Measurements from ENCODE around the gene NR2F1-AS1.

NR2F1-AS1 gene

GRCh38 chr5:93578813-93579691, 2.0 kb downstream of the NR2F1-AS1 start:
- WGBS, 2 donors (ENCODE audit: extremely low coverage in 2 of 2, insufficient read length in 2 of 2, insufficient replicate concordance in 1 of 2) = no CpG with 5 or more reads among the region's 49 CpGs
- H3K18ac ChIP-seq (ENCODE audit: low read length) = peak overlapping the region; percentile 93
- H3K36me3 ChIP-seq (replicated peaks in 1 of 2; ENCODE audit: control insufficient read depth in 2 of 2, insufficient read depth in 2 of 2, low read length in 2 of 2) = peaks cover 0 to 4% of the 10 kb centered on the region in 2 donors
- peak overlapping the region; percentile 74 to 85 for H3K4me3 ChIP-seq (ENCODE audit: low read length in 2 of 2)
- no peak overlapping the region for H4K91ac ChIP-seq (ENCODE audit: low read depth, low read length, poor library complexity)
- H3K9ac ChIP-seq (ENCODE audit: low read depth, low read length, poor library complexity) = peak overlapping the region; percentile 96
- peak overlapping the region; percentile 46 for H2AFZ ChIP-seq (ENCODE audit: low read length)
- H3K27ac ChIP-seq (replicated peaks; ENCODE audit: low read length) = peak overlapping the region; percentile 45
- peak overlapping the region; percentile 93 for H2BK5ac ChIP-seq (ENCODE audit: low read length)
- no peak for DNase-seq (ENCODE audit: low spot score)
- H2BK15ac ChIP-seq (ENCODE audit: low read length) = peak overlapping the region; percentile 82
- H3K4me1 ChIP-seq (ENCODE audit: control insufficient read depth in 2 of 2, insufficient read depth in 1 of 2, low read depth in 1 of 2, low read length in 2 of 2) = peaks cover 33 to 48% of the 10 kb centered on the region in 2 donors
- peaks cover 0 to 1% (median 0%) of the 10 kb centered on the region in 3 experiments for H3K27me3 ChIP-seq (ENCODE audit: control insufficient read depth in 3 of 3, insufficient read depth in 3 of 3, low read depth in 1 of 3, low read length in 3 of 3)
- peak overlapping the region; percentile 40 for H2BK120ac ChIP-seq (ENCODE audit: low read depth, low read length)
- H3K14ac ChIP-seq (ENCODE audit: low read length) = no peak overlapping the region
- no peak overlapping the region for H2BK12ac ChIP-seq (ENCODE audit: low read length)
- no peaks in the 10 kb centered on the region for H3K9me3 ChIP-seq (replicated peaks in 1 of 2; ENCODE audit: control insufficient read depth in 2 of 2, insufficient read depth in 1 of 2, low read depth in 1 of 2, low read length in 2 of 2)
- H2AK5ac ChIP-seq (ENCODE audit: low read depth, low read length) = peak overlapping the region; percentile 59
- H3K23ac ChIP-seq (ENCODE audit: low read depth, low read length, poor library complexity) = no peak overlapping the region
- H3K79me1 ChIP-seq (ENCODE audit: low read depth, low read length) = peaks cover 9% of the 10 kb centered on the region
- H3K4ac ChIP-seq (ENCODE audit: low read length) = no peak overlapping the region
- peak overlapping the region; percentile 97 for H3K4me2 ChIP-seq (ENCODE audit: insufficient read depth, low read length, poor library complexity, severe bottlenecking)
- H4K8ac ChIP-seq (ENCODE audit: low read depth, low read length) = no peak overlapping the region

- Histone ChIP-seq H2BK15ac (ENCODE audit: low read length) (peak overlapping the region; percentile 47), H3K4me3 (ENCODE audit: low read length in 2 of 2) (peak overlapping the region in 1 of 2 donors; percentile 85), H3K27ac (replicated peaks; ENCODE audit: low read length) (peak overlapping the region; percentile 16), H3K9ac (ENCODE audit: low read depth, low read length, poor library complexity) (no peak overlapping the region), H3K36me3 (replicated peaks in 1 of 2; ENCODE audit: control insufficient read depth in 2 of 2, insufficient read depth in 2 of 2, low read length in 2 of 2) (peaks cover 0 to 13% of the 10 kb centered on the region in 2 donors), H3K18ac (ENCODE audit: low read length) (peak overlapping the region; percentile 86), H2BK5ac (ENCODE audit: low read length) (peak overlapping the region; percentile 93), H3K14ac (ENCODE audit: low read length) (no peak overlapping the region), H3K27me3 (ENCODE audit: control insufficient read depth in 3 of 3, insufficient read depth in 3 of 3, low read depth in 1 of 3, low read length in 3 of 3) (peaks cover 0 to 10% (median 0%) of the 10 kb centered on the region in 3 experiments), H2BK12ac (ENCODE audit: low read length) (no peak overlapping the region), H3K4ac (ENCODE audit: low read length) (no peak overlapping the region), H2AK5ac (ENCODE audit: low read depth, low read length) (peak overlapping the region; percentile 21), H4K91ac (ENCODE audit: low read depth, low read length, poor library complexity) (no peak overlapping the region), H4K8ac (ENCODE audit: low read depth, low read length) (no peak overlapping the region), H3K4me1 (ENCODE audit: control insufficient read depth in 2 of 2, insufficient read depth in 1 of 2, low read depth in 1 of 2, low read length in 2 of 2) (peaks cover 41 to 48% of the 10 kb centered on the region in 2 donors), H2BK120ac (ENCODE audit: low read depth, low read length) (peak overlapping the region; percentile 40), H3K9me3 (replicated peaks in 1 of 2; ENCODE audit: control insufficient read depth in 2 of 2, insufficient read depth in 1 of 2, low read depth in 1 of 2, low read length in 2 of 2) (peaks cover 0 to 7% of the 10 kb centered on the region in 2 donors), H3K4me2 (ENCODE audit: insufficient read depth, low read length, poor library complexity, severe bottlenecking) (peak overlapping the region; percentile 29), H3K23ac (ENCODE audit: low read depth, low read length, poor library complexity) (no peak overlapping the region), H3K79me1 (ENCODE audit: low read depth, low read length) (peaks cover 9% of the 10 kb centered on the region), H2AFZ (ENCODE audit: low read length) (no peak overlapping the region)
- no peak for DNase-seq (ENCODE audit: low spot score)
- no CpG with 5 or more reads among the region's 25 CpGs for WGBS, 2 donors (ENCODE audit: extremely low coverage in 2 of 2, insufficient read length in 2 of 2, insufficient replicate concordance in 1 of 2)
Measured at GRCh38 chr5:93577854-93578812, 2.9 kb downstream of the NR2F1-AS1 start.

DNA sequence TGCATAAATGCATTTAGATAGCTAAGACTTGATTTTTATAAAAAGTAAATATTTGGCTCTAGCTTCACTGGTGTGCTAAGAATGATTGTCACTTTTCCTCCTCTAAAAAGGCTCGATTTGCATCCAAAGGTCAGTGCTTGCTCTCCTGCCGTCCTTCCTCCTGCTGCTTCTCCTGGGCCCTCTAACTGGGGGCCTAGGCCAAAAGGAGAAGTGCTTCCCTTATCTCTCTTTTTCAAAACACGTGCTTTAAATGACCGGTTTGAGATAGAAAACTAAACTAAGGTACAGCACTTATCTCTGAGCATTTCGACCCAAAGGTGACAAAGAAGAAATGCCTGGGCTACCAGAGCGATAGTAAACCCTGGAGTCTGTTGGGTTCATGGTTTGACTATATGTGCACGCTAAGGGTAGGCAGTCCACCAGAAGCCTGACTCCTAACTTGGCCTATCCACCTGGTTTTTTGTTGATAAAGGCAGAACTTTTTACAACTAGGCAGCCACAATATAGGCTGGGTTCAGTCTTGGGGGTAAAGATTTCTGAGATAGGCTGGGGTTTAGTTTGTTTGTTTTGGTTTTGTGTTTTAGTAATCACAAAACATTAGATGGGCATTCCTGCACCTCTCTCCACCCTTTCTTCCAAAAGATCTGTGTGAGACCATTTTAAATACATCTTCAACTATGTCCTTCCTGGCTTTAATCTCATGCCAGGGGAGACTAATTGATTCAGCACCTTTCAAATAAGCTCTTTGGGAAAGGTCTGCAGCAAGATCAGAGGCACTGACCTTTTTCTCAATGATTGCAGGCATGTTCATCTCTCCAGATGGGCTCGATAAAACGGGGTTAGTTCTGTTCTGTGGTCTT, 3.8 kb downstream of the NR2F1-AS1 start:
- no peak overlapping the region for H3K18ac ChIP-seq (ENCODE audit: low read length)
- no peak overlapping the region for H2AK5ac ChIP-seq (ENCODE audit: low read depth, low read length)
- peaks cover 46 to 48% of the 10 kb centered on the region in 2 donors for H3K4me1 ChIP-seq (ENCODE audit: control insufficient read depth in 2 of 2, insufficient read depth in 1 of 2, low read depth in 1 of 2, low read length in 2 of 2)
- H3K4me3 ChIP-seq (ENCODE audit: low read length in 2 of 2) = no peak overlapping the region
- H3K4me2 ChIP-seq (ENCODE audit: insufficient read depth, low read length, poor library complexity, severe bottlenecking) = no peak overlapping the region
- H3K4ac ChIP-seq (ENCODE audit: low read length) = no peak overlapping the region
- H4K8ac ChIP-seq (ENCODE audit: low read depth, low read length) = no peak overlapping the region
- no peak overlapping the region for H2BK120ac ChIP-seq (ENCODE audit: low read depth, low read length)
- H3K9ac ChIP-seq (ENCODE audit: low read depth, low read length, poor library complexity) = no peak overlapping the region
- peak overlapping the region; percentile 35 for H2BK12ac ChIP-seq (ENCODE audit: low read length)
- peaks cover 0 to 23% of the 10 kb centered on the region in 2 donors for H3K36me3 ChIP-seq (replicated peaks in 1 of 2; ENCODE audit: control insufficient read depth in 2 of 2, insufficient read depth in 2 of 2, low read length in 2 of 2)
- H2BK5ac ChIP-seq (ENCODE audit: low read length) = no peak overlapping the region
- no peak for DNase-seq (ENCODE audit: low spot score)
- no peak overlapping the region for H3K27ac ChIP-seq (replicated peaks; ENCODE audit: low read length)
- WGBS, 2 donors (ENCODE audit: extremely low coverage in 2 of 2, insufficient read length in 2 of 2, insufficient replicate concordance in 1 of 2) = no CpG with 5 or more reads among the region's 9 CpGs
- no peak overlapping the region for H3K23ac ChIP-seq (ENCODE audit: low read depth, low read length, poor library complexity)
- peaks cover 0 to 18% (median 0%) of the 10 kb centered on the region in 3 experiments for H3K27me3 ChIP-seq (ENCODE audit: control insufficient read depth in 3 of 3, insufficient read depth in 3 of 3, low read depth in 1 of 3, low read length in 3 of 3)
- H3K79me1 ChIP-seq (ENCODE audit: low read depth, low read length) = peaks cover 9% of the 10 kb centered on the region
- peaks cover 0 to 16% of the 10 kb centered on the region in 2 donors for H3K9me3 ChIP-seq (replicated peaks in 1 of 2; ENCODE audit: control insufficient read depth in 2 of 2, insufficient read depth in 1 of 2, low read depth in 1 of 2, low read length in 2 of 2)
- no peak overlapping the region for H2BK15ac ChIP-seq (ENCODE audit: low read length)
- no peak overlapping the region for H3K14ac ChIP-seq (ENCODE audit: low read length)
- no peak overlapping the region for H2AFZ ChIP-seq (ENCODE audit: low read length)
- no peak overlapping the region for H4K91ac ChIP-seq (ENCODE audit: low read depth, low read length, poor library complexity)
